Measurements from ENCODE around the gene HIPK3. TPM values are rescaled to one million over a fixed set of nuclear protein-coding genes. Genes with fewer than 3 reads are reported as not detected.
A peak's percentile ranks its signal among the peaks of the same experiment; 100 is the strongest.

HIPK3 gene
- total RNA-seq (100 to 1,000 TPM in 3 of 9 donors, 10 to 100 TPM in 6; 62.0 to 154 (median 90.6) TPM), polyA plus RNA-seq (10 to 100 TPM; 14.2 to 33.9 (median 14.5) TPM)
- long read RNA-seq, donor 1, full-length matches to known transcripts, result 1 of 1 reads
- long read RNA-seq, donor 1, partial matches to known transcripts, result 0 of 1 reads
- long read RNA-seq, donor 1, other reads (novel, unspliced or antisense), result 0 of 1 reads
- long read RNA-seq, donor 2, full-length matches to known transcripts, result 2 of 7 reads
- long read RNA-seq, donor 2, partial matches to known transcripts, result 5 of 7 reads
- long read RNA-seq, donor 2, other reads (novel, unspliced or antisense), result 0 of 7 reads
- long read RNA-seq, donor 3, partial matches to known transcripts, result 0 of 1 reads
- long read RNA-seq, donor 3, other reads (novel, unspliced or antisense), result 0 of 1 reads
- long read RNA-seq, donor 4, partial matches to known transcripts, result 7 of 10 reads
- long read RNA-seq, donor 4, other reads (novel, unspliced or antisense), result 2 of 10 reads
- long read RNA-seq, donor 5, full-length matches to known transcripts, result 10 of 27 reads
- long read RNA-seq, donor 5, partial matches to known transcripts, result 14 of 27 reads
- long read RNA-seq, donor 5, other reads (novel, unspliced or antisense), result 3 of 27 reads
- long read RNA-seq, donor 6, partial matches to known transcripts, result 2 of 6 reads
- long read RNA-seq, donor 6, other reads (novel, unspliced or antisense), result 4 of 6 reads
- long read RNA-seq, donor 7, result 0 reads
- long read RNA-seq, donor 8, full-length matches to known transcripts, result 1 of 1 reads
- long read RNA-seq, donor 8, partial matches to known transcripts, result 0 of 1 reads
- long read RNA-seq, donor 8, other reads (novel, unspliced or antisense), result 0 of 1 reads
- long read RNA-seq, donor 9, partial matches to known transcripts, result 6 of 6 reads
- long read RNA-seq, donor 9, other reads (novel, unspliced or antisense), result 0 of 6 reads
- long read RNA-seq, donor 10, result 0 reads

GRCh38 chr11:33257160-33257896 lies at the start of gene HIPK3:
TSS of gene HIPK3 (plus strand) at chr11:33257381.
- no peaks in the 10 kb centered on the region for H3K9me3 ChIP-seq (replicated peaks in 1 of 3)

GRCh38 chr11:33207408-33207985 lies 49.7 kb upstream of the HIPK3 start:
- H3K36me3 ChIP-seq (replicated peaks in 1 of 2), result no peaks in the 10 kb centered on the region
- no peak overlapping the region for H3K27ac ChIP-seq
- 47 to 77% (median 61%) methylated on average over 4 of the region's 4 CpGs for WGBS, 4 donors
- intact Hi-C loops (cut with DNase I), result no loop called here
- TF ChIP-seq CTCF (IDR thresholded peaks at IDR 0.05) (no peak), POLR2A (IDR thresholded peaks at IDR 0.05) (no peak)
- peak in 1 of 7 donors; percentile 20 for DNase-seq
- no peaks in the 10 kb centered on the region for H3K4me1 ChIP-seq (replicated peaks in 1 of 2)
- no peak overlapping the region for H3K4me3 ChIP-seq
- no peaks in the 10 kb centered on the region for H3K27me3 ChIP-seq
- H3K9me3 ChIP-seq (replicated peaks in 1 of 3), result no peaks in the 10 kb centered on the region

More at GRCh38 chr11:33257160-33257896, at the start of gene HIPK3:
- Histone ChIP-seq H3K4me3 (peak within 1 kb of the TSS; percentile 79 to 97 (median 82)), H3K4me1 (replicated peaks in 1 of 2) (peaks cover 23 to 36% of the 10 kb centered on the region in 2 donors), H3K27me3 (no peaks in the 10 kb centered on the region), H3K36me3 (replicated peaks in 1 of 2) (no peaks in the 10 kb centered on the region), H3K27ac (peak within 1 kb of the TSS; percentile 91 to 100 (median 100))
- 0 to 1% (median 0%) methylated on average over 33 to 85 of the region's 85 CpGs; no CpG with 5 or more reads in 1 of the 4 donors for WGBS, 4 donors
- peak; percentile 76 to 86 (median 81) for DNase-seq
- TF ChIP-seq POLR2A (IDR thresholded peaks at IDR 0.05), result peak; percentile 86 to 93
- peak in 4 of 6 experiments; percentile 24 to 61 (median 48) for TF ChIP-seq CTCF (IDR thresholded peaks at IDR 0.05)
- intact Hi-C loops (cut with DNase I), result loop anchor here (5.0 to 10.0 kb wide), 3 partner anchors 65 to 93 kb away; partner anchors contain the start of gene CSTF3 (in 2 of the 2)

- WGBS, 4 donors, result 85 to 100% (median 94%) methylated on average over 1 of the region's 1 CpG
- Histone ChIP-seq H3K27ac (no peak overlapping the region), H3K4me3 (no peak overlapping the region), H3K9me3 (replicated peaks in 1 of 3) (no peaks in the 10 kb centered on the region), H3K4me1 (replicated peaks in 1 of 2) (no peaks in the 10 kb centered on the region), H3K36me3 (replicated peaks in 1 of 2) (no peaks in the 10 kb centered on the region), H3K27me3 (no peaks in the 10 kb centered on the region)
- no peak for DNase-seq
- no peak for TF ChIP-seq CTCF (IDR thresholded peaks at IDR 0.05)
- TF ChIP-seq POLR2A (IDR thresholded peaks at IDR 0.05), result no peak
- intact Hi-C loops (cut with DNase I), result no loop called here
These were observed 49.0 kb upstream of the HIPK3 start for GRCh38 chr11:33208150-33208549.

Measured in adrenal gland (tissue), 19 donors.